ENCODE results near the gene IRF2BP2.

Gene IRF2BP2

DNA sequence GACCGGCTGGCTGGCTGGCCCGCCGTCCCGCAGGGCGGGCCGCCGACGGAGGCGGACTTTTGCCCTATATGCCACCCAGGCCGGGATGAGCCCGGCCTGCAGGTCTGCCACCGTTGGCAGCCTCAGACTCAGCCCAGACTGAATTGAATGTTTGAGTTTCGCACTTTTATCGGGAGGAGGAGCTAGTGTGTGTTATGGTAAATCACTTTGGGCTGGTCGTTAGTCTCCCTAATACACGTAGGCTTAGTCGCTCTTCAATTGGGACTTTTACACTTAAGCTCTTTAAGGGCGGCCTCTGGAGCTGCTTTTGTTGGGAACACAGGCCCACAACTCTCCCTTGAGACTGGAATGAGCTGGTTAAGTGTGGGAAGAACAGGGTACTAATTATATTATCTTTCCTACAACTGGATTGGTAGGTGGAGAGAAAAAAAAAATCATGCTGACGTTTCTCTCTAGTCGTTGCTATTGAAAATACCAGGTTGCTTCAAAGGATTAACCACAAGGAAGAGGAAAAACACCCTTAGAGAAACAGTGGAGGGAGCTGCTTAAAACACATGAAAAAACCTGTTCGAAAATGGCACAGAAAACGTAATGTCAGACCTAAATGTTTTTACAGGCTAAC lies 1.4 kb upstream of the IRF2BP2 start (continued):
- TF ChIP-seq, protein P1, sequence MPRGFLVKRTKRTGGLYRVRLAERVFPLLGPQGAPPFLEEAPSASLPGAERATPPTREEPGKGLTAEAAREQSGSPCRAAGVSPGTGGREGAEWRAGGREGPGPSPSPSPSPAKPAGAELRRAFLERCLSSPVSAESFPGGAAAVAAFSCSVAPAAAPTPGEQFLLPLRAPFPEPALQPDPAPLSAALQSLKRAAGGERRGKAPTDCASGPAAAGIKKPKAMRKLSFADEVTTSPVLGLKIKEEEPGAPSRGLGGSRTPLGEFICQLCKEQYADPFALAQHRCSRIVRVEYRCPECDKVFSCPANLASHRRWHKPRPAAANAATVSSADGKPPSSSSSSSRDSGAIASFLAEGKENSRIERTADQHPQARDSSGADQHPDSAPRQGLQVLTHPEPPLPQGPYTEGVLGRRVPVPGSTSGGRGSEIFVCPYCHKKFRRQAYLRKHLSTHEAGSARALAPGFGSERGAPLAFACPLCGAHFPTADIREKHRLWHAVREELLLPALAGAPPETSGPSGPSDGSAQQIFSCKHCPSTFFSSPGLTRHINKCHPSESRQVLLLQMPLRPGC (tag by site-specific recombination; IDR thresholded peaks at IDR 0.05) = peak; percentile 58; the same call in 1 of the 2 replicates
- TF ChIP-seq ZNF391 (tag by site-specific recombination; IDR thresholded peaks at IDR 0.05; ENCODE audit: borderline replicate concordance, low read depth) = peak; percentile 49; the same call in 1 of the 2 replicates
- TF ChIP-seq ZNF544 (tag by site-specific recombination; IDR thresholded peaks at IDR 0.05) = no peak
- no peak for TF ChIP-seq ZNF768 (tag by site-specific recombination; IDR thresholded peaks at IDR 0.05)
- TF ChIP-seq ZNF404 (tag by site-specific recombination; IDR thresholded peaks at IDR 0.05) = no peak
- no peak; the same call in none of the 2 replicates for TF ChIP-seq KLF17 (tag by site-specific recombination; IDR thresholded peaks at IDR 0.05)
- TF ChIP-seq SALL2 (tag by site-specific recombination; IDR thresholded peaks at IDR 0.05; ENCODE audit: borderline replicate concordance) = no peak
- no peak for TF ChIP-seq SCRT1 (tag by site-specific recombination; IDR thresholded peaks at IDR 0.05; ENCODE audit: borderline replicate concordance)
- TF ChIP-seq ZXDB (tag by site-specific recombination; IDR thresholded peaks at IDR 0.05) = peak; percentile 68
- no peak for TF ChIP-seq ZNF221 (tag by site-specific recombination; IDR thresholded peaks at IDR 0.05; ENCODE audit: borderline replicate concordance)
- TF ChIP-seq ZNF621 (tag by site-specific recombination; IDR thresholded peaks at IDR 0.05) = no peak
- no peak for TF ChIP-seq ZNF157 (tag by site-specific recombination; IDR thresholded peaks at IDR 0.05)
- no peak for TF ChIP-seq ZNF530 (tag by site-specific recombination; IDR thresholded peaks at IDR 0.05; ENCODE audit: low read depth)
- TF ChIP-seq, protein P2, sequence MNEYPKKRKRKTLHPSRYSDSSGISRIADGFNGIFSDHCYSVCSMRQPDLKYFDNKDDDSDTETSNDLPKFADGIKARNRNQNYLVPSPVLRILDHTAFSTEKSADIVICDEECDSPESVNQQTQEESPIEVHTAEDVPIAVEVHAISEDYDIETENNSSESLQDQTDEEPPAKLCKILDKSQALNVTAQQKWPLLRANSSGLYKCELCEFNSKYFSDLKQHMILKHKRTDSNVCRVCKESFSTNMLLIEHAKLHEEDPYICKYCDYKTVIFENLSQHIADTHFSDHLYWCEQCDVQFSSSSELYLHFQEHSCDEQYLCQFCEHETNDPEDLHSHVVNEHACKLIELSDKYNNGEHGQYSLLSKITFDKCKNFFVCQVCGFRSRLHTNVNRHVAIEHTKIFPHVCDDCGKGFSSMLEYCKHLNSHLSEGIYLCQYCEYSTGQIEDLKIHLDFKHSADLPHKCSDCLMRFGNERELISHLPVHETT (tag by site-specific recombination; IDR thresholded peaks at IDR 0.05) = no peak; the same call in 1 of the 2 replicates
- no peak for TF ChIP-seq ZNF175 (tag by site-specific recombination; IDR thresholded peaks at IDR 0.05)
- TF ChIP-seq ZNF394 (tag by site-specific recombination; IDR thresholded peaks at IDR 0.05; ENCODE audit: borderline replicate concordance) = no peak
- TF ChIP-seq, protein P3, sequence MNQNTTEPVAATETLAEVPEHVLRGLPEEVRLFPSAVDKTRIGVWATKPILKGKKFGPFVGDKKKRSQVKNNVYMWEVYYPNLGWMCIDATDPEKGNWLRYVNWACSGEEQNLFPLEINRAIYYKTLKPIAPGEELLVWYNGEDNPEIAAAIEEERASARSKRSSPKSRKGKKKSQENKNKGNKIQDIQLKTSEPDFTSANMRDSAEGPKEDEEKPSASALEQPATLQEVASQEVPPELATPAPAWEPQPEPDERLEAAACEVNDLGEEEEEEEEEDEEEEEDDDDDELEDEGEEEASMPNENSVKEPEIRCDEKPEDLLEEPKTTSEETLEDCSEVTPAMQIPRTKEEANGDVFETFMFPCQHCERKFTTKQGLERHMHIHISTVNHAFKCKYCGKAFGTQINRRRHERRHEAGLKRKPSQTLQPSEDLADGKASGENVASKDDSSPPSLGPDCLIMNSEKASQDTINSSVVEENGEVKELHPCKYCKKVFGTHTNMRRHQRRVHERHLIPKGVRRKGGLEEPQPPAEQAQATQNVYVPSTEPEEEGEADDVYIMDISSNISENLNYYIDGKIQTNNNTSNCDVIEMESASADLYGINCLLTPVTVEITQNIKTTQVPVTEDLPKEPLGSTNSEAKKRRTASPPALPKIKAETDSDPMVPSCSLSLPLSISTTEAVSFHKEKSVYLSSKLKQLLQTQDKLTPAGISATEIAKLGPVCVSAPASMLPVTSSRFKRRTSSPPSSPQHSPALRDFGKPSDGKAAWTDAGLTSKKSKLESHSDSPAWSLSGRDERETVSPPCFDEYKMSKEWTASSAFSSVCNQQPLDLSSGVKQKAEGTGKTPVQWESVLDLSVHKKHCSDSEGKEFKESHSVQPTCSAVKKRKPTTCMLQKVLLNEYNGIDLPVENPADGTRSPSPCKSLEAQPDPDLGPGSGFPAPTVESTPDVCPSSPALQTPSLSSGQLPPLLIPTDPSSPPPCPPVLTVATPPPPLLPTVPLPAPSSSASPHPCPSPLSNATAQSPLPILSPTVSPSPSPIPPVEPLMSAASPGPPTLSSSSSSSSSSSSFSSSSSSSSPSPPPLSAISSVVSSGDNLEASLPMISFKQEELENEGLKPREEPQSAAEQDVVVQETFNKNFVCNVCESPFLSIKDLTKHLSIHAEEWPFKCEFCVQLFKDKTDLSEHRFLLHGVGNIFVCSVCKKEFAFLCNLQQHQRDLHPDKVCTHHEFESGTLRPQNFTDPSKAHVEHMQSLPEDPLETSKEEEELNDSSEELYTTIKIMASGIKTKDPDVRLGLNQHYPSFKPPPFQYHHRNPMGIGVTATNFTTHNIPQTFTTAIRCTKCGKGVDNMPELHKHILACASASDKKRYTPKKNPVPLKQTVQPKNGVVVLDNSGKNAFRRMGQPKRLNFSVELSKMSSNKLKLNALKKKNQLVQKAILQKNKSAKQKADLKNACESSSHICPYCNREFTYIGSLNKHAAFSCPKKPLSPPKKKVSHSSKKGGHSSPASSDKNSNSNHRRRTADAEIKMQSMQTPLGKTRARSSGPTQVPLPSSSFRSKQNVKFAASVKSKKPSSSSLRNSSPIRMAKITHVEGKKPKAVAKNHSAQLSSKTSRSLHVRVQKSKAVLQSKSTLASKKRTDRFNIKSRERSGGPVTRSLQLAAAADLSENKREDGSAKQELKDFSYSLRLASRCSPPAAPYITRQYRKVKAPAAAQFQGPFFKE (tag by site-specific recombination; IDR thresholded peaks at IDR 0.05; ENCODE audit: borderline replicate concordance) = no peak
- TF ChIP-seq ZNF112 (tag by site-specific recombination; IDR thresholded peaks at IDR 0.05) = no peak
- no peak for TF ChIP-seq ZNF571 (tag by site-specific recombination; IDR thresholded peaks at IDR 0.05)
- TF ChIP-seq ZNF529 (tag by site-specific recombination; IDR thresholded peaks at IDR 0.05; ENCODE audit: insufficient replicate concordance) = no peak
- TF ChIP-seq ZNF510 (tag by site-specific recombination; IDR thresholded peaks at IDR 0.05; ENCODE audit: insufficient replicate concordance) = no peak
- TF ChIP-seq KLF7 (tag by site-specific recombination; IDR thresholded peaks at IDR 0.05; ENCODE audit: borderline replicate concordance) = no peak
- TF ChIP-seq ZNF600 (tag by site-specific recombination; IDR thresholded peaks at IDR 0.05) = peak; percentile 96
- TF ChIP-seq ZBTB20 (tag by site-specific recombination; IDR thresholded peaks at IDR 0.05) = no peak
- TF ChIP-seq, protein P4, sequence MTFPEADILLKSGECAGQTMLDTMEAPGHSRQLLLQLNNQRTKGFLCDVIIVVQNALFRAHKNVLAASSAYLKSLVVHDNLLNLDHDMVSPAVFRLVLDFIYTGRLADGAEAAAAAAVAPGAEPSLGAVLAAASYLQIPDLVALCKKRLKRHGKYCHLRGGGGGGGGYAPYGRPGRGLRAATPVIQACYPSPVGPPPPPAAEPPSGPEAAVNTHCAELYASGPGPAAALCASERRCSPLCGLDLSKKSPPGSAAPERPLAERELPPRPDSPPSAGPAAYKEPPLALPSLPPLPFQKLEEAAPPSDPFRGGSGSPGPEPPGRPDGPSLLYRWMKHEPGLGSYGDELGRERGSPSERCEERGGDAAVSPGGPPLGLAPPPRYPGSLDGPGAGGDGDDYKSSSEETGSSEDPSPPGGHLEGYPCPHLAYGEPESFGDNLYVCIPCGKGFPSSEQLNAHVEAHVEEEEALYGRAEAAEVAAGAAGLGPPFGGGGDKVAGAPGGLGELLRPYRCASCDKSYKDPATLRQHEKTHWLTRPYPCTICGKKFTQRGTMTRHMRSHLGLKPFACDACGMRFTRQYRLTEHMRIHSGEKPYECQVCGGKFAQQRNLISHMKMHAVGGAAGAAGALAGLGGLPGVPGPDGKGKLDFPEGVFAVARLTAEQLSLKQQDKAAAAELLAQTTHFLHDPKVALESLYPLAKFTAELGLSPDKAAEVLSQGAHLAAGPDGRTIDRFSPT (tag by site-specific recombination; IDR thresholded peaks at IDR 0.05) = peak; percentile 83
- TF ChIP-seq ZNF214 (tag by site-specific recombination; IDR thresholded peaks at IDR 0.05; ENCODE audit: borderline replicate concordance) = no peak
- no peak for TF ChIP-seq GFI1B (tag by site-specific recombination; IDR thresholded peaks at IDR 0.05)
- no peak for TF ChIP-seq BCL11B (tag by site-specific recombination; IDR thresholded peaks at IDR 0.05; ENCODE audit: low read depth)

Data from HEK293 (cell line).